ENCODE measurements around the gene RNF152. TPM values are rescaled to one million over a fixed set of nuclear protein-coding genes. Genes with fewer than 3 reads are reported as not detected.

RNF152 gene
- total RNA-seq, 4 donors from 2014 or later, result 49.3 to 143 (median 95.2) TPM

- no peak overlapping the region for H3K4me3 ChIP-seq
- no peak for TF ChIP-seq POLR2AphosphoS5 (IDR thresholded peaks at IDR 0.05)
- no peak for TF ChIP-seq POLR2A (IDR thresholded peaks at IDR 0.05)
- TF ChIP-seq EP300 (IDR thresholded peaks at IDR 0.05), result no peak
- no peak for TF ChIP-seq CTCF (IDR thresholded peaks at IDR 0.05)
- no peaks in the 10 kb centered on the region for H3K27me3 ChIP-seq
- H3K27ac ChIP-seq, result no peak overlapping the region
- peaks cover 6% of the 10 kb centered on the region for H3K36me3 ChIP-seq
- H3K9me3 ChIP-seq, result no peaks in the 10 kb centered on the region
- WGBS, result 62% methylated on average over 8 of the region's 8 CpGs
- H3K4me1 ChIP-seq, result peaks cover 12% of the 10 kb centered on the region
- no peak for DNase-seq (ENCODE audit: low spot score in 2 of 2)
Measured at GRCh38 chr18:61870151-61870550, 22.7 kb downstream of the RNF152 start.

GRCh38 chr18:61869636-61870035 is 23.2 kb downstream of the RNF152 start:
- TF ChIP-seq POLR2A (IDR thresholded peaks at IDR 0.05), result no peak
- no peak for TF ChIP-seq EP300 (IDR thresholded peaks at IDR 0.05)
- no peak for TF ChIP-seq CTCF (IDR thresholded peaks at IDR 0.05)
- no peak for TF ChIP-seq POLR2AphosphoS5 (IDR thresholded peaks at IDR 0.05)
- H3K36me3 ChIP-seq, result peaks cover 6% of the 10 kb centered on the region
- no peaks in the 10 kb centered on the region for H3K27me3 ChIP-seq
- peaks cover 12% of the 10 kb centered on the region for H3K4me1 ChIP-seq
- H3K9me3 ChIP-seq, result no peaks in the 10 kb centered on the region
- H3K27ac ChIP-seq, result no peak overlapping the region
- WGBS, result 75% methylated on average over 4 of the region's 4 CpGs
- DNase-seq (ENCODE audit: low spot score in 2 of 2), result no peak
- no peak overlapping the region for H3K4me3 ChIP-seq

GRCh38 chr18:61865466-61866175 is 27.2 kb downstream of the RNF152 start:
- 58% methylated on average over 3 of the region's 3 CpGs for WGBS
- no peaks in the 10 kb centered on the region for H3K27me3 ChIP-seq
- peaks cover 22% of the 10 kb centered on the region for H3K4me1 ChIP-seq
- no peak for TF ChIP-seq POLR2A (IDR thresholded peaks at IDR 0.05)
- no peak for TF ChIP-seq CTCF (IDR thresholded peaks at IDR 0.05)
- no peak for TF ChIP-seq EP300 (IDR thresholded peaks at IDR 0.05)
- no peak for TF ChIP-seq POLR2AphosphoS5 (IDR thresholded peaks at IDR 0.05)
- DNase-seq (ENCODE audit: low spot score in 2 of 2), result no peak
- no peaks in the 10 kb centered on the region for H3K9me3 ChIP-seq
- H3K4me3 ChIP-seq, result no peak overlapping the region
- peaks cover 6% of the 10 kb centered on the region for H3K36me3 ChIP-seq
- no peak overlapping the region for H3K27ac ChIP-seq

- H3K27ac ChIP-seq, result no peak overlapping the region
- H3K4me1 ChIP-seq, result peaks cover 14% of the 10 kb centered on the region
- no peaks in the 10 kb centered on the region for H3K27me3 ChIP-seq
- H3K9me3 ChIP-seq, result no peaks in the 10 kb centered on the region
- no peaks in the 10 kb centered on the region for H3K36me3 ChIP-seq
- no peak overlapping the region for H3K4me3 ChIP-seq
- TF ChIP-seq POLR2A (IDR thresholded peaks at IDR 0.05) (no peak), POLR2AphosphoS5 (IDR thresholded peaks at IDR 0.05) (no peak), EP300 (IDR thresholded peaks at IDR 0.05) (no peak), CTCF (IDR thresholded peaks at IDR 0.05) (no peak)
- 81% methylated on average over 3 of the region's 3 CpGs for WGBS
- no peak for DNase-seq (ENCODE audit: low spot score in 2 of 2)
Measured at GRCh38 chr18:61861372-61861771, 31.4 kb downstream of the RNF152 start.

GRCh38 chr18:61860302-61860701 is 32.5 kb downstream of the RNF152 start:
- DNase-seq (ENCODE audit: low spot score in 2 of 2), result no peak
- Histone ChIP-seq H3K36me3 (no peaks in the 10 kb centered on the region), H3K9me3 (no peaks in the 10 kb centered on the region), H3K27me3 (no peaks in the 10 kb centered on the region), H3K4me3 (no peak overlapping the region), H3K27ac (no peak overlapping the region), H3K4me1 (peaks cover 10% of the 10 kb centered on the region)
- WGBS, result 93% methylated on average over 6 of the region's 6 CpGs
- TF ChIP-seq CTCF (IDR thresholded peaks at IDR 0.05) (no peak), POLR2AphosphoS5 (IDR thresholded peaks at IDR 0.05) (no peak)
